ENCODE results near the gene RNF182.

Gene RNF182

DNA sequence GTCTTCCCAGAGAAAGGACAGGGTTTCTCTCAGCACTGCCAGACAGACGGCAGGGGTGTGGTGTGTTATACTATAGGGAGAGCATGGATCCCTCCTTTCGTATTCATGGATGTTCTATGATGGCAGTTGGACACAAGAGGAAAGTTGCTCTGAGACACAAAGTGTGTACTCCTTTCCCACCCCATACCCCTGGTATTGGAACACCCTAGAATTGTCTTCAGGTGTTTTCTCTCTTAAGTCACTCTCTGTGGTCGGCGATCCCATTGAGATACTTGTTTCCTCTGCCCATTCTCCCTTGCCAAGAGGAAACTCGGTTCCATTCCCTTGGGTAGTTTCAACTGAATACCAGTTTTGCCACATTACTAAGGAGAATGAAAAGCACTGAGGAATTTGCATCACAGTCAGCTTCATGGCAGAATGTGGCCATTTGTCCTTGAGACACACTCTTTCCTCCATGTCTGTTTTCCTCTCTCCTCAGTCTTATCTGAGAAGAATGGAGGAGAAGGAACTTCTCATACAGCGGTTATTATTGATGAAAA lies 53.4 kb downstream of the RNF182 start:
- peaks cover 52% of the 10 kb centered on the region for H3K27me3 Mint-ChIP-seq
- DNase-seq (no peak), ATAC-seq (no peak)
- no peak overlapping the region for H3K4me3 Mint-ChIP-seq
- H3K27ac Mint-ChIP-seq: no peak overlapping the region
- H3K4me1 Mint-ChIP-seq: no peaks in the 10 kb centered on the region
- peaks cover 6 to 7% of the 10 kb centered on the region in 2 donors for H3K9me3 Mint-ChIP-seq

DNA sequence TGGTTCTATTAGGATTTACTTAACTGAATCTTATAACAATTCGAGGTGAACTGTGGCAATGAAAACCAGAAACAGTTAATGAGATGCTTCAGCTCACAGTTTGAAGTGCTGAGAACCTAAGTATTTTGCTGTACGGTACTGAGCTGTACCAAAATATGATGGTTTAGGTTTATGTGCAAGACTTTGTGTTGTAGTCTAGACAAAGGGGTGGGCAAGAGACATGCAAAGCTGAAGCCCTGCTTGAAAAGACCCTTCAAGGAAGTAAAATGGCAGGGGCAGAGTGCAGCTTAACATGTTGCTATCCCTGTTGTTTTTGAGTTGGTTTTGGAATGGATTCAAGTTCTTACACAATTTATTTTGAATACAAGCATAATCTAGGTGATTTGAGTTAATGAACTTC lies 54.0 kb downstream of the RNF182 start:
- H3K4me3 Mint-ChIP-seq: no peak overlapping the region
- H3K9me3 Mint-ChIP-seq: peaks cover under 1 to 6% of the 10 kb centered on the region in 2 donors
- H3K27ac Mint-ChIP-seq: no peak overlapping the region
- peaks cover 58% of the 10 kb centered on the region for H3K27me3 Mint-ChIP-seq
- H3K4me1 Mint-ChIP-seq: no peaks in the 10 kb centered on the region
- no peak for ATAC-seq
- no peak for DNase-seq

DNA sequence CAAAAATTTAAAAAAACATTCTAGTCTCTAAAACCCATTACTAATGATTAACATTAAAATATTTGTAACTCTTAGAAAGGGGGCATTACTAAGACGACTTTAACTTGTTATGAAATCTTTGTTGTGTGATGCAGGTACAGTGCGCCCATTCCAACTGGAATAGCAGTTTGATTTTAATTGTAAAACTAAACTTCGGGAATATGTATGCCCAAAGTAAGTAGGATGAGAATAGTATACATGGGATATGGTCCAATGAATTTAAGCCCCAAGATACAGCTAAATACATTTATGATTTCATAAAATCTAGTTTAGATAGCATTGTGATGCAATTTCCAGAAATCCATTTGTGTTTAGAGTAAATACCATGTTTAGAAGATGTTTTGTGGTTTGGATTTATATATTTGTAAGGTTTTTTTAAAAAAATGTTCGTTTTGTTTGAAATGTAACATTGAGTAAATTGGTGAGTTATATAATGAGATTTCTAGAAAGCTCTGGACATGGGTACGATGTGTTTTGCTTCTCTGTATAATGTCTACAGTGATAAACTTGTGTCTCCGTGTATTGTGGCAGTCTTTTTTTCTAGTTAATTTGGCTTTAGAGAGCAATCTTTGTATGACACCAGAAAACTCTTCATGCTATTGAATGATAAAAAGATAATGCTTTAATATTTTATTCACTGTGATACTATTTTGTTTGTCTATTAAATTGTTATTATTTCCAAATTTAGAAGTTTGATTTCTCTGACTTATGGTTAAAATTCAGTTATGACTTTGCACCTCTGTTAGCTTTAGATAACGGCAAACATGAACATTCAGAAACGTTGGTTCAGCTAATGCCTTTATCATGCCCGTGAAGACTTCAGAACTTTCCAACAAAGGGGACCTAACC lies 54.8 kb downstream of the RNF182 start:
- Mint-ChIP-seq H3K27ac (no peak overlapping the region), H3K4me1 (no peaks in the 10 kb centered on the region), H3K9me3 (peaks cover 0 to 5% of the 10 kb centered on the region in 2 donors), H3K27me3 (peaks cover 62% of the 10 kb centered on the region), H3K4me3 (no peak overlapping the region)
- no peak for ATAC-seq
- no peak for DNase-seq

DNA sequence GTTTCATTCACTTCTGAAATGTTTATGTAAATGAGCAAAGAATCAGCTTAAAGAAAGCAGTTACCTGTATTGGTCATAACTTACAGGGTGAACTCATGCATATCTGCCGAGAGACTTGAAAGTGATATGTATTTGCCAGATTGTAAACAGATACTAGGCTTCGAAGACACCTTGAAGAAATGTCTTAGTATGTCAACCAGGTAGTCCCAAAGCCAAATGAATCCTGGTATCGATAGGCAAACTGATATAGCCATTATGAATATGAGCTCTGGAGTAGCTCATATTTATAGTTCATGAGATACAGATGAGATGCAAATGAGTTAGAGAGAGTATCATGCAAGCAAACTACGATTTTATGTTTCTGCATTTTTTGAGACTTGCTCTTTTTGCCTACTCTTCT lies 55.8 kb downstream of the RNF182 start:
- H3K27ac Mint-ChIP-seq: no peak overlapping the region
- no peak overlapping the region for H3K4me3 Mint-ChIP-seq
- no peaks in the 10 kb centered on the region for H3K9me3 Mint-ChIP-seq
- ATAC-seq (no peak), DNase-seq (no peak)
- H3K4me1 Mint-ChIP-seq: no peaks in the 10 kb centered on the region
- peaks cover 55% of the 10 kb centered on the region for H3K27me3 Mint-ChIP-seq

DNA sequence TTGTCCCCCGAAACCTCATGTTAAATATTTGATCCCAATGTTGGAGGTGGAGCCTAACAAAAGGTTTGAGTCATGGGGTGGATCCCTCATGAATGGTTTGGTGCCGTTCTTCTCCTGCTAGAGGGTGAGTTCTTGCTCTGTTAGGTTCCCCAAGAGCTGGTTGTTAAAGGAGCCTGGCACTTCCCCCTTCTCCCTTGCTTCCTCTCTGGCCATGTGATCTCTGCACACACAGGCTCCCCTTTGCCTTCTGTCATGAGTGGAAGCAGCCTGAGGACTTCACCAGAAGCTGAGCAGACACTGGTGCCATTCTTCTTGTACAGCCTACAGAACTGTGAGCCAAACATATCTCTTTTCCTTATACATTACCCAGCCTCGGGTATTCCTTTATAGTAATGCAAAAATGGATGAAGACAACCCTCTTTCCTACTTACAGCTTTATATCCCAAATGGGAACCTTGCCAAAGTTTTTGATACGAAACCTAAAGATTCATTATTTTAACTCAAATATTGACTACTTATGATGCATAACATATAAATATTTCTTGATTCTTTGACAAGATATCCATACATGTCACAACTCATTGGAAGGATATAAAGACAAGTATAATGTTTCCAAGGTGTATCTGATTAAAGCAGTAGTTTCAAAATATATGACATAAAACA lies 61.0 kb downstream of the RNF182 start:
- no peaks in the 10 kb centered on the region for H3K4me1 Mint-ChIP-seq
- ATAC-seq: no peak
- H3K4me3 Mint-ChIP-seq: no peak overlapping the region
- H3K9me3 Mint-ChIP-seq: no peaks in the 10 kb centered on the region
- H3K27ac Mint-ChIP-seq: no peak overlapping the region
- no peak for DNase-seq
- H3K27me3 Mint-ChIP-seq: peaks cover 59% of the 10 kb centered on the region

DNA sequence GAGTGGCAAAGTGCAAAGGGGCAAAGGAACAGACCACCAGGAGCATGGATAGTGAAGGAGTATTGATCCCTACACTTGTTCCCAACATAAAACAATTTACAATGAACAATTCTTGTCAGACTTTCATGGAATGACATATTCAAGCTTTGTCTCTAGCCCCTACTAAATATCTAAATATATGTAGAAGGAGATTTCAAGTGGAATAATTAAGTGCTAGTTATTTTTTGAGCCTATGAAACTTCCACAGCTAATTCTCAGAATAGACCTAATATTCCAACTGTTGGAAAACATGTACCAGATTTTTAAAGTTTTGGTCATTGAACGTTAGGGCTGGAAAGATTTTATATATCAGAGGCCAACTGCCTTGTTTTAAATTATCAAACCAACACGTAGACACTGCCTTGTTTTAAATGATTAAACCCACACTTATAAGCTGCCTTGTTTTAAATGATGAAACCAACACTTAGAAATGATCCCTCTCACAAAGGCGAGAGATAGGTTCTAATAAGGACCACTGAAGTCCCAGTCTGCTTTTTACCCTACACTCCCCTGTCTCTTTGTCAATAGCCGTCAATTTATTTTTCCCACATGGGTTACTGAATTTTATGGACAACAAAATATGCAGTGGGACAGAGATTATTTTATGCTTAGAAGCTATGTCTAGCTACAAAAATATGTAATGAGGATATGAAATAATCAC lies 62.1 kb downstream of the RNF182 start:
- no peak for ATAC-seq
- H3K9me3 Mint-ChIP-seq: no peaks in the 10 kb centered on the region
- no peak overlapping the region for H3K4me3 Mint-ChIP-seq
- no peak overlapping the region for H3K27ac Mint-ChIP-seq
- peaks cover 56% of the 10 kb centered on the region for H3K27me3 Mint-ChIP-seq
- H3K4me1 Mint-ChIP-seq: no peaks in the 10 kb centered on the region
- DNase-seq: no peak

DNA sequence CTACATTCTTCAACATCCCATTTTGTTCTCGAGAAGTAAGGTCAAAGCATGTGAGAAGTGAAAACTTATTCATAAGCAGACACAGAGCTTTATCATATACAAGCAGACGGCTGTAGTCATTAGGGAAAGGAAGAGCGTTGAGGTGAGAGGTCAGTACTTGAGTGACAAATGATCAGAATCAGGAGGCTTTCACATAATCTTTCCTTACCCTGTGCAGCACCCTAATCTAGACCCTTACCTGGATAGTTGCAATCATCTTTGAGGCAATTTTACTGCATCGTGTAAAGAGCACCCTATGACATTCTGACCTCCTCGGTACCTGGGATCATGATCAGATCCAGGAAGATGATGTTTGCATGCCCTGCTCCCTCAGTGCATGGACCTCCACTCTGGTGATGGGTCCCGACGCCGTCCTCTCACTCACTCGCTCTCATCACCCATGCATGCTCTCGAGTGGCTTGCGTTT lies 62.7 kb downstream of the RNF182 start:
- H3K27me3 Mint-ChIP-seq: peaks cover 51% of the 10 kb centered on the region
- no peaks in the 10 kb centered on the region for H3K4me1 Mint-ChIP-seq
- no peak overlapping the region for H3K27ac Mint-ChIP-seq
- H3K4me3 Mint-ChIP-seq: no peak overlapping the region
- ATAC-seq: no peak
- no peaks in the 10 kb centered on the region for H3K9me3 Mint-ChIP-seq
- DNase-seq: no peak

DNA sequence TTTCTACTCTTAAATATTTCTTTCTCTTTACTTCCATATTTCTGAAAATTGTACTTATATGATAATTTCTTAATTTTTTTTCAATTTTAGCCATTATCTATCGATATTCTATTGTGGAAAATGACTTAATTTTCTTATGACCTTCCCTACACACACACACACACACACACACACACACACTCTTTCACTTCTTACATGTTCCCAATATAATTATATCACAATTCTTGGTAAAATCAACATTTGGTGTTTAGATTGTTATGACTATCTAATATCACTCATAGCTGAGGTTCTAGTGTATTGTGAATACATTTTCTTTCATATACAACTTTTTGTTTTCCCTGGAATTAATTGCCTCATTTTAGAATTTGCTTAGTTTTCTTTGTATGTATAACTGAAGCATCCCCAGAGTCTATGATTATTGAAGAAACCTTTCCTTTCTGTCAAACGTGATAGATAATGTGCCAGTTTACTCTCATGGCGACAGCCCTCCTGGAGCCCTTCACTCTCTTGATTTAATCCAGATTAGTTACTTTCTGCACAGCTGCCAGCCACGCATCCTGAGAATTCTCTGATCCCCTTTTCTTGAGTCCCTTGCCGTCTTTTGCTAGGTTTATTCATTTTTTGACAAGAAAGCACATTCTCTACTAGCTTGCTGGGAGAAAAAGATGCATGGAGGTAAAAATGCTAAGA lies 63.4 kb downstream of the RNF182 start:
- ATAC-seq (no peak), DNase-seq (no peak)
- Mint-ChIP-seq H3K27me3 (peaks cover 51% of the 10 kb centered on the region), H3K27ac (no peak overlapping the region), H3K9me3 (no peaks in the 10 kb centered on the region), H3K4me1 (no peaks in the 10 kb centered on the region), H3K4me3 (no peak overlapping the region)

DNA sequence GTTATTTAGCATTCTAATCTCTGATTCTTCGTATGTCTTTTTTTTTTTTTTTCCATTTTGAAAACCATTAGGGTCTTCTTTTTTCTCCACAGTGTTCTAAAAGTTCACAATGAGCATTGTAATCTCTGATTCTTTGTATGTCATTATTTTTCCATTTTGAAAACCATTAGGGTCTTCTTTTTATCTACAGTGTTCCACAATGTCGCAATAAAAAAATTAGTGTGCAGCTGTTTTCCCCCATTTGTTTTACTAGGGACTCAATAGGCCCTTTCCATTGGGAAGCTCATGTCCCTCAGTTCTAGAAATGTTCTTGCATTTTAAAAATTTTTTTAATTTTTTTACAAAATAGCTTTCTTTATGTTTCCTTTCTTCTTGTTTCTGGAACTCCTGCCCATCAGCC lies 64.2 kb downstream of the RNF182 start:
- DNase-seq (no peak), ATAC-seq (no peak)
- H3K4me1 Mint-ChIP-seq: no peaks in the 10 kb centered on the region
- H3K27ac Mint-ChIP-seq: peak overlapping the region in 1 of 2 donors; percentile 3
- peaks cover 50% of the 10 kb centered on the region for H3K27me3 Mint-ChIP-seq
- no peak overlapping the region for H3K4me3 Mint-ChIP-seq
- H3K9me3 Mint-ChIP-seq: no peaks in the 10 kb centered on the region

DNA sequence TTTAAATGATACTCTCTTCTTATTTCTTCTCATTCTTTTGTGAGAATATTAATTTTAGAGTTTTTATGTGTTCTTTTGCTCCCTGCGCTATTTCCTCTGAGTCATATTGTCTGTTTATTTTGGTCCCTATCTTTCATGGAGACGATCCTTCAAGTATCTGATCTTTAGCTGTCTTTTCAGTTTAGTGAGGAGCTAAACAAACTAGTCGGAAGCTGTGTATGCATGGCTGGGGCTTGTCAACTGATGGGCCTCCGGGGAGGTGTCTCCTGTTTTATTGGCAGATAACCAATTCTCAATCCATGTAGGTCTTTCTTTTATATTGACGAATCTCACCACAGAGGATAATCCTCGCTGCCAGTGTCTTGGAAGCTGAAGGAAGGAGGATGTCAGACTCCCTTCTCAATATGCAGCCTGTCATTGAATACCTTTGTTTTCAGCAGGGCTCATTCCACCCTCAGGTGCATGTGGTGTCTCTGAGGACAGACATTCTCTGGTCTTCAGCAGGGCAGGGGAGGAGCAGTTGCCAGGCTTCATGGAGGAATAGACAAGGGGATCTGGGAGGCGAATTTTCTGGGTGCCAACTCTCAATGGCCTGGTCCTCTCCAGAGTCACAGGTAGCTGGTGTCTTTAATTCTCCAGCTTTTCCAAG lies 64.9 kb downstream of the RNF182 start:
- Mint-ChIP-seq H3K4me3 (no peak overlapping the region), H3K4me1 (no peaks in the 10 kb centered on the region), H3K27ac (no peak overlapping the region), H3K27me3 (peaks cover 51% of the 10 kb centered on the region), H3K9me3 (no peaks in the 10 kb centered on the region)
- DNase-seq (no peak), ATAC-seq (no peak)

DNA sequence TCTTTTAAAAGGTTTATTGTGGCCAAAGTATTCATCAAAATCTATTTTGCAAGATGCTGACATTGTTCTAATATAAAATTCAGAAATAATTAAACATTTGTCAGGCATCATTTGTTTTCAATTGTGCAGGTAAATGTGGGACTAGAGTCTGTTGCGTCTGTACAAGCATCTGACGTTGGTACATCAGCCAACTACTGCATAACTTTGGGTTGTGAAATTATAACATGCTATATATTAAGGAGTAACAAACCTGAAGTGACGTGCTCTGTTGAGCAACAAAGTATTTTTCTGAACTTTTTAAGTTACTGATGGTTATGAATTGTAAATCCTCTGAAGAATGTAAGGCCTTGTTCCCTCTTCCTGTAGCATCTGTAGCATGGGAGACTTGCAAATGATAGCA lies 66.0 kb downstream of the RNF182 start:
- no peaks in the 10 kb centered on the region for H3K9me3 Mint-ChIP-seq
- H3K4me1 Mint-ChIP-seq: no peaks in the 10 kb centered on the region
- peaks cover 59% of the 10 kb centered on the region for H3K27me3 Mint-ChIP-seq
- DNase-seq (no peak), ATAC-seq (no peak)
- H3K27ac Mint-ChIP-seq: no peak overlapping the region
- H3K4me3 Mint-ChIP-seq: no peak overlapping the region

DNA sequence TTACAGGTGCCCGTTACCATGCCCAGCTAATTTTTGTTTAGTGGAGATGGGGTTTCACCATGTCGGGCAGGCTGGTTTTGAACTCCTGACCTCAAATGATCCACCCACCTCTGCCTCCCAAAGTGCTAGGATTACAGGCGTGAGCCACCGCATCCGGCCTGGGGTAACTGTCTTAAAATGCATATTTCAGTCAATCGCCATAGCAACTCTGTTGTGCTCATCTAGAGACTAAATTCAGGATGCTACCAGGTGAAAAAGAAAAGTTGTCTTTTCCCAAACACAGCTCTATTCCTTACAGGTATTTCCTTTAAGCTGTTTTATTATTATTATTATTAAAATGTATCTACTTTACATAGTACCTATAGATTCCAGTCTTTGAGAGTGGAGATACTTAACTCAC lies 66.6 kb downstream of the RNF182 start:
- Mint-ChIP-seq H3K4me3 (no peak overlapping the region), H3K27me3 (peaks cover 58% of the 10 kb centered on the region), H3K9me3 (no peaks in the 10 kb centered on the region), H3K27ac (no peak overlapping the region), H3K4me1 (no peaks in the 10 kb centered on the region)
- ATAC-seq: no peak
- DNase-seq: no peak

DNA sequence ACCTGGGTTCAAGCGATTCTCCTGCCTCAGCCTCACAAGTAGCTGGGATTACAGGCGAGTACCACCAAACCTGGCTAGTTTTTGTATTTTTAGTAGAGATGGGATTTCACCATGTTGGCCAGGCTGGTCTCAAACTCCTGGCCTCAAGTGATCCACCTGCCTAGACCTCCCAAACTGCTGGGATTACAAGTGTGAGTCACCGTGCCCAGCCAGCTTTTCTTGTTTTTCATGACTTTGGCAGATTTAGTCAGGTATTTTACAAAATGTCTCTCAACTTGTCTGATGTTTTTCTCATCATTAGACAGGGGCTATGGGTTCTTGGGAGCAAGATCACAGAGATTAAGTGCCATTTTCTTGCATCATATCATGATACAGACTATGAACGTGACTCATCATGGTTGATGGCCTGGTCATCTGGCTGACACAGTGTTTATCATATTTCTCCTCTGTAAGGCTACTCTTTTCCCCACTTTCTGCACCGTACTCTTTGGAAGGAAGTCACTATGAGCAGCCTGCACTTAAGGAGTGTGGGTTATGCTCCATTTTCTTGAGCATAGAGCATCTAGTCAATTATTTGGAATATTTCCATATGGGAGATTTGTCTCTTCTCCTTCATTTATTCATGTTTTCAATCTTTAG lies 67.8 kb downstream of the RNF182 start:
- no peak for DNase-seq
- H3K4me1 Mint-ChIP-seq: no peaks in the 10 kb centered on the region
- no peaks in the 10 kb centered on the region for H3K9me3 Mint-ChIP-seq
- no peak overlapping the region for H3K4me3 Mint-ChIP-seq
- peaks cover 59% of the 10 kb centered on the region for H3K27me3 Mint-ChIP-seq
- H3K27ac Mint-ChIP-seq: no peak overlapping the region
- ATAC-seq: no peak

DNA sequence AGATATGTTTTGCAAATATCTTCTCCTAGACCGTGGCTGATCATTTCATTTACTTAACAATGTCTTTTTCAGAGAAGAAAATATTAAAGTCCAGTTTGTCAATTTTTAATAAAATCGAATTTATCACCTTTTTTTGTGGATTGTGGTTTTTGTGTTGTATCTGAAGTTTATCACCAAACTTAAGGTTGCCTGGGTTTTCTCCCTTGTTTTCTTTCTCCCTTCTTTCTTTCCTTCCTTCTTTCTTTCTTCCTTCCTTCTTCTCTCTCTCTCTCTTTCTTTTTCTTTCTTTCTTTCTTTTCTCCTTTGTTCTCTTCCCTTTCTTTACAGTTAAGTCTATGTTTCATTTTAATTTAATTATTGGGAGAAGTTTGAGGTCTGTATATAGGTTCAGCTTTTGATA lies 68.7 kb downstream of the RNF182 start:
- Mint-ChIP-seq H3K4me3 (no peak overlapping the region), H3K4me1 (no peaks in the 10 kb centered on the region), H3K27ac (no peak overlapping the region), H3K27me3 (peaks cover 57% of the 10 kb centered on the region), H3K9me3 (no peaks in the 10 kb centered on the region)
- ATAC-seq (no peak), DNase-seq (no peak)

Data from stimulated activated naive CD8-positive, alpha-beta T cell treated with anti-CD3 and anti-CD28 coated beads, Interleukin-15, amount 100 ng/mL, for 72 hours (primary cell).